ENCODE measurements around the gene IER5. TPM values are rescaled to one million over a fixed set of nuclear protein-coding genes. Genes with fewer than 3 reads are reported as not detected.

IER5 gene
- total and polyA plus RNA-seq, 2 donors (not counting 1 experiment from before 2014, with no cell fraction given), result 19.1 to 42.8 TPM

- TF ChIP-seq EZH2 (IDR thresholded peaks at IDR 0.05; ENCODE audit: low read length, missing control alignments), result no peak
- no peak for TF ChIP-seq CTCF (conservative IDR thresholded peaks at IDR 0.05 in 1 of 2, IDR thresholded peaks at IDR 0.05 in 1 of 2; ENCODE audit: low read depth in 1 of 2, low read length in 2 of 2)
- Histone ChIP-seq H3K4me3 (replicated peaks in 1 of 4; ENCODE audit: control extremely low read depth in 1 of 4, insufficient read depth in 1 of 4, low read depth in 3 of 4, low read length in 4 of 4) (no peak overlapping the region), H3K9ac (ENCODE audit: insufficient read depth, low read length) (no peak overlapping the region), H3K4me2 (ENCODE audit: extremely low read depth, insufficient read depth, low read length) (no peak overlapping the region), H3K36me3 (ENCODE audit: control insufficient read depth, insufficient read depth, low read length) (no peaks in the 10 kb centered on the region), H3K79me2 (ENCODE audit: control insufficient read depth, insufficient read depth, low read length) (no peaks in the 10 kb centered on the region), H4K20me1 (ENCODE audit: control insufficient read depth, extremely low read depth, insufficient read depth, low read length) (no peaks in the 10 kb centered on the region), H2AFZ (ENCODE audit: low read length) (no peak overlapping the region), H3K9me3 (ENCODE audit: control insufficient read depth, insufficient read depth, low read depth, low read length) (no peaks in the 10 kb centered on the region), H3K27me3 (ENCODE audit: control insufficient read depth, insufficient read depth, low read length) (no peaks in the 10 kb centered on the region), H3K27ac (ENCODE audit: insufficient read depth, low read length) (no peak overlapping the region), H3K4me1 (ENCODE audit: control insufficient read depth, extremely low read depth, insufficient read depth, low read length) (peaks cover 4% of the 10 kb centered on the region)
- no peak for DNase-seq (ENCODE audit: low read depth in 2 of 2)
Measured at GRCh38 chr1:181075766-181076350, 12.6 kb upstream of the IER5 start.

GRCh38 chr1:181076852-181077251 is 11.6 kb upstream of the IER5 start:
- no peak overlapping the region for H3K27ac ChIP-seq (ENCODE audit: insufficient read depth, low read length)
- no peak for DNase-seq (ENCODE audit: low read depth in 2 of 2)
- no peaks in the 10 kb centered on the region for H3K79me2 ChIP-seq (ENCODE audit: control insufficient read depth, insufficient read depth, low read length)
- TF ChIP-seq CTCF (conservative IDR thresholded peaks at IDR 0.05 in 1 of 2, IDR thresholded peaks at IDR 0.05 in 1 of 2; ENCODE audit: low read depth in 1 of 2, low read length in 2 of 2), result no peak
- TF ChIP-seq EZH2 (IDR thresholded peaks at IDR 0.05; ENCODE audit: low read length, missing control alignments), result no peak
- no peaks in the 10 kb centered on the region for H3K9me3 ChIP-seq (ENCODE audit: control insufficient read depth, insufficient read depth, low read depth, low read length)
- H2AFZ ChIP-seq (ENCODE audit: low read length), result no peak overlapping the region
- H3K4me2 ChIP-seq (ENCODE audit: extremely low read depth, insufficient read depth, low read length), result no peak overlapping the region
- H3K9ac ChIP-seq (ENCODE audit: insufficient read depth, low read length), result no peak overlapping the region
- H3K4me3 ChIP-seq (replicated peaks in 1 of 4; ENCODE audit: control extremely low read depth in 1 of 4, insufficient read depth in 1 of 4, low read depth in 3 of 4, low read length in 4 of 4), result no peak overlapping the region
- peaks cover 4% of the 10 kb centered on the region for H3K4me1 ChIP-seq (ENCODE audit: control insufficient read depth, extremely low read depth, insufficient read depth, low read length)
- H3K36me3 ChIP-seq (ENCODE audit: control insufficient read depth, insufficient read depth, low read length), result no peaks in the 10 kb centered on the region
- no peaks in the 10 kb centered on the region for H4K20me1 ChIP-seq (ENCODE audit: control insufficient read depth, extremely low read depth, insufficient read depth, low read length)
- no peaks in the 10 kb centered on the region for H3K27me3 ChIP-seq (ENCODE audit: control insufficient read depth, insufficient read depth, low read length)

- Histone ChIP-seq H3K79me2 (ENCODE audit: control insufficient read depth, insufficient read depth, low read length) (no peaks in the 10 kb centered on the region), H3K4me2 (ENCODE audit: extremely low read depth, insufficient read depth, low read length) (peak overlapping the region; percentile 60), H3K27ac (ENCODE audit: insufficient read depth, low read length) (peak overlapping the region; percentile 84), H3K27me3 (ENCODE audit: control insufficient read depth, insufficient read depth, low read length) (no peaks in the 10 kb centered on the region), H3K4me3 (replicated peaks in 1 of 4; ENCODE audit: control extremely low read depth in 1 of 4, insufficient read depth in 1 of 4, low read depth in 3 of 4, low read length in 4 of 4) (no peak overlapping the region), H2AFZ (ENCODE audit: low read length) (peak overlapping the region; percentile 46), H3K9me3 (ENCODE audit: control insufficient read depth, insufficient read depth, low read depth, low read length) (no peaks in the 10 kb centered on the region), H3K36me3 (ENCODE audit: control insufficient read depth, insufficient read depth, low read length) (no peaks in the 10 kb centered on the region), H4K20me1 (ENCODE audit: control insufficient read depth, extremely low read depth, insufficient read depth, low read length) (no peaks in the 10 kb centered on the region), H3K4me1 (ENCODE audit: control insufficient read depth, extremely low read depth, insufficient read depth, low read length) (peaks cover 4% of the 10 kb centered on the region), H3K9ac (ENCODE audit: insufficient read depth, low read length) (no peak overlapping the region)
- DNase-seq (ENCODE audit: low read depth in 2 of 2), result peak; percentile 36 to 78
- TF ChIP-seq EZH2 (IDR thresholded peaks at IDR 0.05; ENCODE audit: low read length, missing control alignments) (no peak), CTCF (conservative IDR thresholded peaks at IDR 0.05 in 1 of 2, IDR thresholded peaks at IDR 0.05 in 1 of 2; ENCODE audit: low read depth in 1 of 2, low read length in 2 of 2) (no peak)
Measured at GRCh38 chr1:181077576-181078242, 10.8 kb upstream of the IER5 start.
